ENCODE measurements around the gene MYCBPAP.
A peak's percentile ranks its signal among the peaks of the same experiment; 100 is the strongest.

Gene MYCBPAP

GRCh38 chr17:50532452-50533024 lies 24.3 kb downstream of the MYCBPAP start, which contains the start of gene EPN3:
Gene EPN3, plus strand, starts transcription at chr17:50532735. Its CDS starts 3,822 bp downstream, at chr17:50536557.
- peaks cover 12% of the 10 kb centered on the region for H3K4me1 Mint-ChIP-seq
- H3K27ac Mint-ChIP-seq = no peak within 1 kb of the TSS
- no peak for ATAC-seq
- H3K27me3 Mint-ChIP-seq = peaks cover 90% of the 10 kb centered on the region
- no peak within 1 kb of the TSS for H3K4me3 Mint-ChIP-seq
- H3K9me3 Mint-ChIP-seq = no peaks in the 10 kb centered on the region
- no peaks in the 10 kb centered on the region for H3K36me3 Mint-ChIP-seq

- ATAC-seq = no peak
- Mint-ChIP-seq H3K27me3 (peaks cover 84% of the 10 kb centered on the region), H3K27ac (no peak overlapping the region), H3K4me1 (peaks cover 12% of the 10 kb centered on the region), H3K9me3 (no peaks in the 10 kb centered on the region), H3K4me3 (no peak overlapping the region), H3K36me3 (no peaks in the 10 kb centered on the region)
Observed at GRCh38 chr17:50533185-50533584, 24.9 kb downstream of the MYCBPAP start.

GRCh38 chr17:50533720-50534148 lies 25.5 kb downstream of the MYCBPAP start:
- Mint-ChIP-seq H3K4me3 (no peak overlapping the region), H3K27ac (no peak overlapping the region), H3K4me1 (peaks cover 18% of the 10 kb centered on the region), H3K27me3 (peaks cover 78% of the 10 kb centered on the region), H3K9me3 (no peaks in the 10 kb centered on the region), H3K36me3 (no peaks in the 10 kb centered on the region)
- no peak for ATAC-seq

GRCh38 chr17:50534222-50534978 lies 26.2 kb downstream of the MYCBPAP start:
- Mint-ChIP-seq H3K36me3 (no peaks in the 10 kb centered on the region), H3K27me3 (peaks cover 72% of the 10 kb centered on the region), H3K4me3 (no peak overlapping the region), H3K4me1 (peaks cover 22% of the 10 kb centered on the region), H3K9me3 (no peaks in the 10 kb centered on the region), H3K27ac (no peak overlapping the region)
- peak; percentile 42 for ATAC-seq

- no peak overlapping the region for H3K4me3 Mint-ChIP-seq
- H3K27ac Mint-ChIP-seq = no peak overlapping the region
Observed at GRCh38 chr17:50534979-50535326, 26.7 kb downstream of the MYCBPAP start.

GRCh38 chr17:50535407-50535806 lies 27.2 kb downstream of the MYCBPAP start:
- H3K4me3 Mint-ChIP-seq = no peak overlapping the region
- peaks cover 63% of the 10 kb centered on the region for H3K27me3 Mint-ChIP-seq
- ATAC-seq = no peak
- no peaks in the 10 kb centered on the region for H3K36me3 Mint-ChIP-seq
- no peak overlapping the region for H3K27ac Mint-ChIP-seq
- no peaks in the 10 kb centered on the region for H3K9me3 Mint-ChIP-seq
- peaks cover 22% of the 10 kb centered on the region for H3K4me1 Mint-ChIP-seq

More at GRCh38 chr17:50534979-50535326, 26.7 kb downstream of the MYCBPAP start:
- no peaks in the 10 kb centered on the region for H3K36me3 Mint-ChIP-seq
- no peak for ATAC-seq
- H3K9me3 Mint-ChIP-seq = no peaks in the 10 kb centered on the region
- peaks cover 22% of the 10 kb centered on the region for H3K4me1 Mint-ChIP-seq
- peaks cover 66% of the 10 kb centered on the region for H3K27me3 Mint-ChIP-seq

- H3K4me3 Mint-ChIP-seq = no peak overlapping the region
Observed at GRCh38 chr17:50536683-50537646, 28.7 kb downstream of the MYCBPAP start.

GRCh38 chr17:50537721-50538548 lies 29.7 kb downstream of the MYCBPAP start:
- no peak for ATAC-seq
- peaks cover 38% of the 10 kb centered on the region for H3K27me3 Mint-ChIP-seq
- peaks cover 40% of the 10 kb centered on the region for H3K4me1 Mint-ChIP-seq
- H3K4me3 Mint-ChIP-seq = no peak overlapping the region
- no peak overlapping the region for H3K27ac Mint-ChIP-seq
- no peaks in the 10 kb centered on the region for H3K9me3 Mint-ChIP-seq
- H3K36me3 Mint-ChIP-seq = no peaks in the 10 kb centered on the region

More at GRCh38 chr17:50536683-50537646, 28.7 kb downstream of the MYCBPAP start:
- H3K9me3 Mint-ChIP-seq = no peaks in the 10 kb centered on the region
- peaks cover 47% of the 10 kb centered on the region for H3K27me3 Mint-ChIP-seq
- H3K36me3 Mint-ChIP-seq = no peaks in the 10 kb centered on the region
- H3K4me1 Mint-ChIP-seq = peaks cover 33% of the 10 kb centered on the region
- no peak overlapping the region for H3K27ac Mint-ChIP-seq
- ATAC-seq = no peak

GRCh38 chr17:50538549-50539410 lies 30.5 kb downstream of the MYCBPAP start:
- H3K27me3 Mint-ChIP-seq = peaks cover 31% of the 10 kb centered on the region
- H3K27ac Mint-ChIP-seq = no peak overlapping the region
- H3K36me3 Mint-ChIP-seq = no peaks in the 10 kb centered on the region
- no peak for ATAC-seq
- peaks cover 32% of the 10 kb centered on the region for H3K4me1 Mint-ChIP-seq
- H3K4me3 Mint-ChIP-seq = no peak overlapping the region
- H3K9me3 Mint-ChIP-seq = no peaks in the 10 kb centered on the region

GRCh38 chr17:50539762-50540559 lies 31.7 kb downstream of the MYCBPAP start:
- no peak overlapping the region for H3K4me3 Mint-ChIP-seq
- H3K27ac Mint-ChIP-seq = no peak overlapping the region
- H3K27me3 Mint-ChIP-seq = peaks cover 30% of the 10 kb centered on the region
- H3K36me3 Mint-ChIP-seq = no peaks in the 10 kb centered on the region
- no peaks in the 10 kb centered on the region for H3K9me3 Mint-ChIP-seq
- no peak for ATAC-seq
- peaks cover 27% of the 10 kb centered on the region for H3K4me1 Mint-ChIP-seq

- Mint-ChIP-seq H3K4me3 (peak overlapping the region; percentile 81), H3K9me3 (no peaks in the 10 kb centered on the region), H3K27me3 (peaks cover 22% of the 10 kb centered on the region), H3K4me1 (peaks cover 27% of the 10 kb centered on the region), H3K36me3 (no peaks in the 10 kb centered on the region), H3K27ac (peak overlapping the region; percentile 81)
- no peak for ATAC-seq
Observed at GRCh38 chr17:50540560-50541401, 32.5 kb downstream of the MYCBPAP start.

- peak overlapping the region; percentile 81 for H3K27ac Mint-ChIP-seq
- H3K9me3 Mint-ChIP-seq = no peaks in the 10 kb centered on the region
- peaks cover 30% of the 10 kb centered on the region for H3K4me1 Mint-ChIP-seq
- H3K36me3 Mint-ChIP-seq = no peaks in the 10 kb centered on the region
- peaks cover 16% of the 10 kb centered on the region for H3K27me3 Mint-ChIP-seq
- ATAC-seq = no peak
- peak overlapping the region; percentile 81 for H3K4me3 Mint-ChIP-seq
Observed at GRCh38 chr17:50541402-50541715, 33.1 kb downstream of the MYCBPAP start.

Measured in stimulated activated memory B cell treated with anti-CD40 and anti-IgM and Interleukin-4, amounts not matched to agents 10 μg/mL and 1 μg/mL and 100 μg/mL, for 72 hours (primary cell).